ENCODE results near the gene CYLD.

DNA sequence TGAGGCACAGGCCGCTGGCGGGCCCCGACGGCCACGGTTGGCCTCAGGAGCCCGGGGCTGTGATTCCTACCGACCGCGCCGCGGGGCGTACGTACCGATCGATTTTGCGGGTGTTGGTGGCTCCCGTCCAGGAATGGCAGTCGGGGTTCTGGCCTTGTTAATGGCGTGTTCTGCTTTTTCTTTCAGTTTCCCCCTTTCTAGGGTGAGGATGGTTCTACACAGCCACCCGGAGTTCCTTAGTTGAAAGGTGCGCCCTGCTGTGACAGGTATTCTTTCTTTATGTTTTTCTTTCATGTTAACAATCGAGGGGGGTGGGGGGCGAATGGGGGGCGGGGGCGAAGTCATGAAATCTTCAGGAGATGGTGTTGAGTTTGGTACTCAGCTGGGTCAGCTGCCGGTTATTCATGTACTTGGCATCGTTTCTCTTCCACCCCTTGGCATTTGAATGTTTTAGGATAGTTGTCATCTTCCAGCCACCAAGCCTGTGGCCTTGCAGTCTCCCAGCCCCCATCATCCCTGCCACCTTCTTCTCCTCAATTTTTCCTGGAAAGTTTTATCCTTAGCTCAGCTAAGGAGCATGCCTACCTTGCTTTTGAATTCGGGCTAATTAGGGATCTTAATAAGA is 802 bp downstream of the CYLD start:
- TF ChIP-seq, protein P1, sequence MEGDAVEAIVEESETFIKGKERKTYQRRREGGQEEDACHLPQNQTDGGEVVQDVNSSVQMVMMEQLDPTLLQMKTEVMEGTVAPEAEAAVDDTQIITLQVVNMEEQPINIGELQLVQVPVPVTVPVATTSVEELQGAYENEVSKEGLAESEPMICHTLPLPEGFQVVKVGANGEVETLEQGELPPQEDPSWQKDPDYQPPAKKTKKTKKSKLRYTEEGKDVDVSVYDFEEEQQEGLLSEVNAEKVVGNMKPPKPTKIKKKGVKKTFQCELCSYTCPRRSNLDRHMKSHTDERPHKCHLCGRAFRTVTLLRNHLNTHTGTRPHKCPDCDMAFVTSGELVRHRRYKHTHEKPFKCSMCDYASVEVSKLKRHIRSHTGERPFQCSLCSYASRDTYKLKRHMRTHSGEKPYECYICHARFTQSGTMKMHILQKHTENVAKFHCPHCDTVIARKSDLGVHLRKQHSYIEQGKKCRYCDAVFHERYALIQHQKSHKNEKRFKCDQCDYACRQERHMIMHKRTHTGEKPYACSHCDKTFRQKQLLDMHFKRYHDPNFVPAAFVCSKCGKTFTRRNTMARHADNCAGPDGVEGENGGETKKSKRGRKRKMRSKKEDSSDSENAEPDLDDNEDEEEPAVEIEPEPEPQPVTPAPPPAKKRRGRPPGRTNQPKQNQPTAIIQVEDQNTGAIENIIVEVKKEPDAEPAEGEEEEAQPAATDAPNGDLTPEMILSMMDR (conservative IDR thresholded peaks at IDR 0.05; ENCODE audit: low read length) = no peak
- no peak for TF ChIP-seq EZH2phosphoT487 (IDR thresholded peaks at IDR 0.05; ENCODE audit: borderline replicate concordance, low read depth, low read length)
